Activated T-helper 2 cell treated with anti-CD3 and anti-CD28 coated beads, Interferon-gamma antibody, Interleukin-2, Interleukin-4, amounts not matched to agents 10 μg/mL and 5 μg/mL and 100 μg/mL, durations not matched to agents 14 hours and 24 hours and 36 hours (primary cell): Measurements from ENCODE around the gene PPIL1. TPM values are rescaled to one million over a fixed set of nuclear protein-coding genes. Genes with fewer than 3 reads are reported as not detected.

Experiments
- DNase-seq: peaks from one replicate; pipeline ENCODE4 v3.0.0; 2021; ENCODE audit warnings: low spot score
- H3K27ac Mint-ChIP-seq: one replicate; pipeline ENCODE4 v1.8.0; 2021; ENCODE audit warnings: mixed read lengths
- H3K27me3 Mint-ChIP-seq: one replicate; pipeline ENCODE4 v1.8.0; 2021; ENCODE audit warnings: low read depth, mixed read lengths
- H3K36me3 Mint-ChIP-seq: one replicate; pipeline ENCODE4 v1.8.0; 2021; ENCODE audit warnings: low read depth, mixed read lengths
- H3K4me1 Mint-ChIP-seq: one replicate; pipeline ENCODE4 v1.8.0; 2021; ENCODE audit warnings: low read depth, mixed read lengths
- H3K4me3 Mint-ChIP-seq: one replicate; pipeline ENCODE4 v1.8.0; 2021; ENCODE audit warnings: low read depth, mild to moderate bottlenecking, moderate library complexity, mixed read lengths
- H3K9me3 Mint-ChIP-seq: one replicate; pipeline ENCODE4 v1.8.0; 2021; ENCODE audit warnings: mixed read lengths
- intact Hi-C: fragments of 100-400 bp; cut with micrococcal nuclease; formaldehyde crosslinking; loops from one replicate; pipeline ENCODE4 v1.15.1; 2023
- total RNA-seq: library from RNA; stranded (reverse); gene quantifications from 2 replicates; pipeline ENCODE4 v1.2.3, GENCODE V29; 2022

The PPIL1 gene
- 52.4 and 54.8 TPM in 2 replicates for total RNA-seq

- Mint-ChIP-seq H3K27me3 (peaks cover 3% of the 10 kb centered on the region), H3K9me3 (no peaks in the 10 kb centered on the region), H3K36me3 (peaks cover 32% of the 10 kb centered on the region), H3K4me1 (peaks cover 48% of the 10 kb centered on the region), H3K27ac (peak within 1 kb of the TSS; percentile 100), H3K4me3 (peak within 1 kb of the TSS; percentile 99)
- intact Hi-C loops: loop anchor here (1.0 to 5.0 kb wide), 4 partner anchors 11 to 192 kb away; partner anchors contain the start of gene C6orf89
- DNase-seq: peak; percentile 80
Measured at GRCh38 chr6:36874443-36875249, at the start of gene PPIL1. Gene PPIL1 (minus strand): TSS chr6:36874803. CDS start chr6:36874772, 31 bp downstream.

- peaks cover 35% of the 10 kb centered on the region for H3K4me1 Mint-ChIP-seq
- intact Hi-C loops: no loop called here
Measured at GRCh38 chr6:36924131-36924530, 49.5 kb upstream of the PPIL1 start.

GRCh38 chr6:36920546-36920945, 45.9 kb upstream of the PPIL1 start:
- Mint-ChIP-seq H3K4me3 (no peak overlapping the region), H3K9me3 (no peaks in the 10 kb centered on the region), H3K4me1 (peaks cover 30% of the 10 kb centered on the region), H3K36me3 (peaks cover 81% of the 10 kb centered on the region), H3K27ac (no peak overlapping the region), H3K27me3 (no peaks in the 10 kb centered on the region)
- DNase-seq: no peak
- intact Hi-C loops: no loop called here

More at GRCh38 chr6:36924131-36924530, 49.5 kb upstream of the PPIL1 start:
- H3K27ac Mint-ChIP-seq: no peak overlapping the region
- H3K27me3 Mint-ChIP-seq: no peaks in the 10 kb centered on the region
- no peaks in the 10 kb centered on the region for H3K9me3 Mint-ChIP-seq
- DNase-seq: no peak
- peaks cover 53% of the 10 kb centered on the region for H3K36me3 Mint-ChIP-seq
- no peak overlapping the region for H3K4me3 Mint-ChIP-seq

- Mint-ChIP-seq H3K4me3 (no peak overlapping the region), H3K36me3 (peaks cover 81% of the 10 kb centered on the region)
Measured at GRCh38 chr6:36920049-36920448, 45.4 kb upstream of the PPIL1 start.

GRCh38 chr6:36917541-36918193, 43.1 kb upstream of the PPIL1 start:
- Mint-ChIP-seq H3K27ac (no peak overlapping the region), H3K4me1 (peaks cover 36% of the 10 kb centered on the region), H3K4me3 (no peak overlapping the region), H3K27me3 (no peaks in the 10 kb centered on the region), H3K36me3 (peaks cover 72% of the 10 kb centered on the region), H3K9me3 (no peaks in the 10 kb centered on the region)
- DNase-seq: no peak
- intact Hi-C loops: loop anchor here (10.0 kb wide), 1 partner anchor 287 kb away; no protein-coding TSS in a partner anchor

More at GRCh38 chr6:36920049-36920448, 45.4 kb upstream of the PPIL1 start:
- DNase-seq: no peak
- Mint-ChIP-seq H3K27me3 (no peaks in the 10 kb centered on the region), H3K4me1 (peaks cover 27% of the 10 kb centered on the region), H3K9me3 (no peaks in the 10 kb centered on the region), H3K27ac (no peak overlapping the region)
- intact Hi-C loops: no loop called here

- no peak for DNase-seq
- Mint-ChIP-seq H3K4me3 (no peak overlapping the region), H3K27ac (no peak overlapping the region), H3K4me1 (peaks cover 49% of the 10 kb centered on the region), H3K36me3 (peaks cover 72% of the 10 kb centered on the region), H3K27me3 (no peaks in the 10 kb centered on the region), H3K9me3 (no peaks in the 10 kb centered on the region)
- intact Hi-C loops: loop anchor here (10.0 kb wide), 1 partner anchor 289 kb away; no protein-coding TSS in a partner anchor
Measured at GRCh38 chr6:36916126-36916525, 41.5 kb upstream of the PPIL1 start.

GRCh38 chr6:36915599-36915998, 41.0 kb upstream of the PPIL1 start:
- H3K4me3 Mint-ChIP-seq: no peak overlapping the region
- H3K36me3 Mint-ChIP-seq: peaks cover 67% of the 10 kb centered on the region
- no peaks in the 10 kb centered on the region for H3K9me3 Mint-ChIP-seq
- no peak overlapping the region for H3K27ac Mint-ChIP-seq
- peaks cover 51% of the 10 kb centered on the region for H3K4me1 Mint-ChIP-seq
- H3K27me3 Mint-ChIP-seq: no peaks in the 10 kb centered on the region
- intact Hi-C loops: loop anchor here (10.0 kb wide), 1 partner anchor 289 kb away; no protein-coding TSS in a partner anchor
- no peak for DNase-seq

- Mint-ChIP-seq H3K27me3 (no peaks in the 10 kb centered on the region), H3K36me3 (peaks cover 65% of the 10 kb centered on the region), H3K27ac (peak overlapping the region; percentile 82), H3K4me3 (peak overlapping the region; percentile 50), H3K4me1 (peaks cover 48% of the 10 kb centered on the region), H3K9me3 (no peaks in the 10 kb centered on the region)
- no peak for DNase-seq
- intact Hi-C loops: loop anchor here (5.0 to 10.0 kb wide), 4 partner anchors 217 to 583 kb away; partner anchors contain the start of genes CCDC167, PIM1 and RAB44
Measured at GRCh38 chr6:36914227-36914794, 39.7 kb upstream of the PPIL1 start.

- Mint-ChIP-seq H3K36me3 (peaks cover 63% of the 10 kb centered on the region), H3K4me3 (peak overlapping the region; percentile 41), H3K9me3 (no peaks in the 10 kb centered on the region), H3K4me1 (peaks cover 46% of the 10 kb centered on the region), H3K27ac (peak overlapping the region; percentile 80), H3K27me3 (no peaks in the 10 kb centered on the region)
- DNase-seq: no peak
- intact Hi-C loops: loop anchor here (1.0 to 10.0 kb wide), 6 partner anchors 12 to 584 kb away; partner anchors contain the start of genes CCDC167, PIM1, PPIL1 and RAB44
Measured at GRCh38 chr6:36913082-36913481, 38.5 kb upstream of the PPIL1 start.

- peaks cover 51% of the 10 kb centered on the region for H3K4me1 Mint-ChIP-seq
- H3K9me3 Mint-ChIP-seq: no peaks in the 10 kb centered on the region
Measured at GRCh38 chr6:36912586-36912985, 38.0 kb upstream of the PPIL1 start.

GRCh38 chr6:36912030-36912454, 37.4 kb upstream of the PPIL1 start:
- DNase-seq: no peak
- peak overlapping the region; percentile 80 for H3K27ac Mint-ChIP-seq
- H3K4me3 Mint-ChIP-seq: peak overlapping the region; percentile 71
- peaks cover 52% of the 10 kb centered on the region for H3K4me1 Mint-ChIP-seq
- no peaks in the 10 kb centered on the region for H3K27me3 Mint-ChIP-seq
- intact Hi-C loops: loop anchor here (1.0 to 10.0 kb wide), 11 partner anchors 27 to 585 kb away; partner anchors contain the start of genes C6orf89, CCDC167, MTCH1 and PI16
- peaks cover 63% of the 10 kb centered on the region for H3K36me3 Mint-ChIP-seq
- H3K9me3 Mint-ChIP-seq: no peaks in the 10 kb centered on the region

More at GRCh38 chr6:36912586-36912985, 38.0 kb upstream of the PPIL1 start:
- DNase-seq: peak; percentile 78
- H3K36me3 Mint-ChIP-seq: peaks cover 64% of the 10 kb centered on the region
- H3K4me3 Mint-ChIP-seq: peak overlapping the region; percentile 71
- intact Hi-C loops: loop anchor here (1.0 to 10.0 kb wide), 11 partner anchors 27 to 585 kb away; partner anchors contain the start of genes C6orf89, CCDC167, MTCH1 and PI16
- H3K27ac Mint-ChIP-seq: peak overlapping the region; percentile 80
- H3K27me3 Mint-ChIP-seq: no peaks in the 10 kb centered on the region

- no peak overlapping the region for H3K27ac Mint-ChIP-seq
- no peaks in the 10 kb centered on the region for H3K27me3 Mint-ChIP-seq
- no peak for DNase-seq
- H3K9me3 Mint-ChIP-seq: no peaks in the 10 kb centered on the region
- intact Hi-C loops: no loop called here
- peaks cover 55% of the 10 kb centered on the region for H3K36me3 Mint-ChIP-seq
- no peak overlapping the region for H3K4me3 Mint-ChIP-seq
- H3K4me1 Mint-ChIP-seq: peaks cover 54% of the 10 kb centered on the region
Measured at GRCh38 chr6:36908747-36909146, 34.1 kb upstream of the PPIL1 start.
